Fibroblast of villous mesenchyme (primary cell): ENCODE data around the gene SPAG17. TPM values are rescaled to one million over a fixed set of nuclear protein-coding genes. Genes with fewer than 3 reads are reported as not detected.
A peak's percentile ranks its signal among the peaks of the same experiment; 100 is the strongest.

Experiments
- DNase-seq: peaks from one replicate; pipeline ENCODE4 v3.0.0-alpha.2; 2010; ENCODE audit warnings: low read depth
- H3K4me3 ChIP-seq: 2 replicates; pipeline ENCODE4 v1.5.1; 2011; ENCODE audit warnings: low read depth, mild to moderate bottlenecking, low read length
- total RNA-seq: library from RNA; depleted of rRNA; stranded (reverse); fragments of >200 nt; gene quantifications from 2 replicates; pipeline ENCODE4 v1.2.3, GENCODE V29; 2012
- TF ChIP-seq, protein P1 (sequence below): IDR thresholded peaks from 2 replicates; pipeline ENCODE4 v1.5.1; 2012; ENCODE audit warnings: low read depth, mild to moderate bottlenecking, low read length; ENCODE audit not compliant: insufficient read depth

Gene SPAG17
- total RNA-seq, 1 donor = not detected

DNA sequence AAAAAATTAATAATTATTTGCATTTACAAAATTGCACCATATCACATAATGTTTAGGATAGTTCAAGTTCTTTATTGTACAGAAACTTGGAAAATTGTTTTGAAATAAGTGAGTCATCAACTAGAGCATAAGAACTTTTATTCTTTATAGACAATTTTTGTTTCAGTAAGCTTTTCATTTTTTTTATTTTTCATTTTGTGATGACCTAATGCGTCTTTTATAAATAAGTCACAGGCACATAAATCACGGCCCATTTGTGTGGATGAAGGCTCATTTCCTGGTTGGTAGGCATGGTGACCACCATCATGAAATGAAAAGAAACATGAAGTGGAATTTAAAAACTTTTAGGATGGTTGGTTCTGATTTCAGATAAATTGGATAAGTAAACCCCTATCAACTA, 39.3 kb downstream of the SPAG17 start:
- TF ChIP-seq, protein P1, sequence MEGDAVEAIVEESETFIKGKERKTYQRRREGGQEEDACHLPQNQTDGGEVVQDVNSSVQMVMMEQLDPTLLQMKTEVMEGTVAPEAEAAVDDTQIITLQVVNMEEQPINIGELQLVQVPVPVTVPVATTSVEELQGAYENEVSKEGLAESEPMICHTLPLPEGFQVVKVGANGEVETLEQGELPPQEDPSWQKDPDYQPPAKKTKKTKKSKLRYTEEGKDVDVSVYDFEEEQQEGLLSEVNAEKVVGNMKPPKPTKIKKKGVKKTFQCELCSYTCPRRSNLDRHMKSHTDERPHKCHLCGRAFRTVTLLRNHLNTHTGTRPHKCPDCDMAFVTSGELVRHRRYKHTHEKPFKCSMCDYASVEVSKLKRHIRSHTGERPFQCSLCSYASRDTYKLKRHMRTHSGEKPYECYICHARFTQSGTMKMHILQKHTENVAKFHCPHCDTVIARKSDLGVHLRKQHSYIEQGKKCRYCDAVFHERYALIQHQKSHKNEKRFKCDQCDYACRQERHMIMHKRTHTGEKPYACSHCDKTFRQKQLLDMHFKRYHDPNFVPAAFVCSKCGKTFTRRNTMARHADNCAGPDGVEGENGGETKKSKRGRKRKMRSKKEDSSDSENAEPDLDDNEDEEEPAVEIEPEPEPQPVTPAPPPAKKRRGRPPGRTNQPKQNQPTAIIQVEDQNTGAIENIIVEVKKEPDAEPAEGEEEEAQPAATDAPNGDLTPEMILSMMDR = no peak
- H3K4me3 ChIP-seq = no peak overlapping the region
- no peak for DNase-seq

DNA sequence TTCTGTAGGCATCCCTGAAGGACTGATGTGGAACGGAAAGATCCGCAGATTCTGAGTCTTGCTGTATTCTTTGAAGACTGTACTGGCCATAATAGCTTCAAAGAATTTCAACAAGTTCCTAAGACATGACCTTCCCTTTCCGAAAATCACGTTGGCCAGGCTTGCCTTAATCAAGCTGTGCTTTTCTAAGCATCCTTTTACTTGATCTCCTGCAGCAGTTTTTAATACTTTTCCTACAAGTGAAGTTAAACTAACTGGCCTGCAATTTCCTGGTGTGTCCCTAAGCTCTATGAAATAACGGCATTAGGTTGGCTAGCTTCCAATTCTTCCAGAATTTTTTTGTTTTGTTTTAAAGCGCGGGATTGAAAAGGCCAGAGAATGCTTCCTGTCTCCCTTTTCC, 40.3 kb downstream of the SPAG17 start:
- H3K4me3 ChIP-seq = no peak overlapping the region
- TF ChIP-seq, protein P1 = no peak
- DNase-seq = no peak

DNA sequence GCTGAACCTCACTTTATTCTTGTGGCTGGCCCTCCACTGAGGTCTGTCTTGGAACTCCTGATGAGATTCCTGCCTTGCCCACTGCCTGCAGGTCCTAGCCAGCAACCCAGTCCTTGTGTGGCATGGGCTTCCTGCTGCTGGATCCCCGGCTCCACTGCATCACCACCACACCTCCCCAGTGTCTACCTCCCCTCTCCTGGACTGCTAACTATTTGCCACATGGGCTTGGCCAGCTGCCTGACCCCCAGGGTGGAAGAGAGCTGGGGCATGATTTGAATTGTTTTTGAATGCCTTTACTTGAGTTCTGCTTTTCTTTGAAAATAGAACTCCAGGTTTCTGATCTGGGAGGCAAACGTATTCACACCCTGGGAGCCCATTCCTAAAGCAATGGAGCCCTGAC, 41.2 kb downstream of the SPAG17 start:
- no peak for DNase-seq
- TF ChIP-seq, protein P1 = no peak
- H3K4me3 ChIP-seq = no peak overlapping the region

DNA sequence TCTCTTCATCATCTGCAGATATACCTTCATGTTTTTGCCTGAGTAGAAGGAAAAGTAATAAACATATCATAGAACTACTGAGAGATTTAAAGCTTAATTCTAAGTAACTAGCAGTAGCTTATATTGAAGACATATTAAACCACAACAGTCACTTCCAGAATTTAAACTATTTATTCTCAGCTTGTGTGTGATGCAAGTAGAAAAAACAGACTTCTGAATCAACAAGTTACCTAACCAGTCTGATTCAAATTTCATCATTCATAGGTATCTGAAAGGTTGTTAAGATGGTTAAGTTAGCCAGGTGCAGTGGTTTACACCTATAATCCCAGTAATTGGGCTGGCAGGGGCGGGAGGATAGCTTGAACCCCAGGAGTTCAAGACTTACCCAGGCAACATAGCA, 41.9 kb downstream of the SPAG17 start:
- H3K4me3 ChIP-seq = no peak overlapping the region
- no peak for DNase-seq
- TF ChIP-seq, protein P1 = no peak

DNA sequence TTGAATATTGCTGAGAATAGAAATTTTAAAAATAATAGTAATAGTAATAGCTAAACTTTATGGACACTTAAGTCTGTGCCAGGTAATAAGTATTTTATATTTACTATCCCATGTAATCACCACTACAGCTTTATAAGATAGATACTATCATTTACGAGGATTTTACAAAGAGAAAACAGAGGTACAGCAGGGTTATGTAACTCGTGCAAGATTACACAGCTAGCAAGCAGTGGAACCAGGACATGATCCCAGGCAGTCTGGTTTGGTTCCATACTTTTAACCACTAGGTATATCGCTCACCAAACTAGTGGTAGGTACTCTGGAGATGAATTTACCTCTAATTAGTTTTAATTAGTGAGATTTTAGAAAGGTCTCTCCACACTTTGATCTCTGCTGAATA, 42.5 kb downstream of the SPAG17 start:
- DNase-seq = no peak
- no peak overlapping the region for H3K4me3 ChIP-seq
- TF ChIP-seq, protein P1 = no peak

GRCh38 chr1:118137900-118138299, 47.1 kb downstream of the SPAG17 start:
- no peak for DNase-seq
- no peak overlapping the region for H3K4me3 ChIP-seq
- TF ChIP-seq, protein P1 = no peak

GRCh38 chr1:118136187-118136941, 48.7 kb downstream of the SPAG17 start:
- peak; percentile 3 for DNase-seq
- no peak overlapping the region for H3K4me3 ChIP-seq
- TF ChIP-seq, protein P1 = no peak
